ENCODE results near the gene SMAD3. TPM values are rescaled to one million over a fixed set of nuclear protein-coding genes. Genes with fewer than 3 reads are reported as not detected.

SMAD3 gene
- total and polyA plus RNA-seq, 10 of the 15 experiments (the other 5 are each of a cell fraction or from before 2014, with no cell fraction given) = 5.6 to 43.2 (median 16.0) TPM

DNA sequence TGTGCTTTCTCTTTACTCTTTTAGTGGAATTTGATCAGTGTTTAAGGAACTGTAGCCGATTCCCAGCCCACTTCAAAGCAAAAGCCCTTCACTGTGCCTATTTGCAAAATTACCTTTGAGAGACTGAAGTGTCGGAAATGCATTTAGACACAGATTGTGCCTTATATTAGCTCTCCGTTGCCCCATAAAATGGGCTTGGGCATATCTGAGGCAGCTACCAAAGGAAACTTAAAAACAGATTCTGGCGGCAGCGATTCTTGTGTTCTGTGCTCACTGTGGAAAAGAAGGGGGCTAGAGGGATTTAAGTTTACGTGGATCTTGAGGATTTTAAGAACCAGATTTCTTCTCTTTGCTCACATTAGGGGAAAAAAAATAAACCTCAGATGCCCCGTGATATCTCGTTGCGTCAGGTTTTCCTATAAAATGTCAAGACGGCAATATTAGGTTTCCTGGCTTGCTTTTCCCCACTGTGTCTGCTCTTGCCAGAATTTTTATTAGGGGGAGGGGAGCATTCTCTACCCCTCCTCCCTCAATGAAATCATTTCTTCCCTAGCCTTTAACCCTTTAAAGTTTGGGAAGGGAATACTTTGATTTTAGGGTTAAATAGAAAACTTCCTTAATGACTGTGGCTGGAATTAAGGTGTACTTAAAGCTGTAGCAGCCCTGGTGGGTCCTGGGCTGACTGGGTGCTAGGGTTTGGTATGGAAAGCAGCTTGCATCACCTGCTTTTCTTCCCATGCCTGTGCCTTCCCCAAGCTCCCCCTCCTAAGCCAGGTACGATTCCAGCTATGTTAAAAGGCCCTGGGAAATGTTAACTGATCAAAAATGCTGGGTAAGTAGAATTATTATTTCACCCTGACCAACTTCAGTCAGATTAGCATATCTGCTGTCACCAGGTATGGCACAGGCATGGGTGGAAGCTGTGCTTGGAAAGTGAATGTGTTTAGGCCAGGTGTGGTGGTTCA lies 73.8 kb downstream of the SMAD3 start (continued):
- TF ChIP-seq, protein P1, sequence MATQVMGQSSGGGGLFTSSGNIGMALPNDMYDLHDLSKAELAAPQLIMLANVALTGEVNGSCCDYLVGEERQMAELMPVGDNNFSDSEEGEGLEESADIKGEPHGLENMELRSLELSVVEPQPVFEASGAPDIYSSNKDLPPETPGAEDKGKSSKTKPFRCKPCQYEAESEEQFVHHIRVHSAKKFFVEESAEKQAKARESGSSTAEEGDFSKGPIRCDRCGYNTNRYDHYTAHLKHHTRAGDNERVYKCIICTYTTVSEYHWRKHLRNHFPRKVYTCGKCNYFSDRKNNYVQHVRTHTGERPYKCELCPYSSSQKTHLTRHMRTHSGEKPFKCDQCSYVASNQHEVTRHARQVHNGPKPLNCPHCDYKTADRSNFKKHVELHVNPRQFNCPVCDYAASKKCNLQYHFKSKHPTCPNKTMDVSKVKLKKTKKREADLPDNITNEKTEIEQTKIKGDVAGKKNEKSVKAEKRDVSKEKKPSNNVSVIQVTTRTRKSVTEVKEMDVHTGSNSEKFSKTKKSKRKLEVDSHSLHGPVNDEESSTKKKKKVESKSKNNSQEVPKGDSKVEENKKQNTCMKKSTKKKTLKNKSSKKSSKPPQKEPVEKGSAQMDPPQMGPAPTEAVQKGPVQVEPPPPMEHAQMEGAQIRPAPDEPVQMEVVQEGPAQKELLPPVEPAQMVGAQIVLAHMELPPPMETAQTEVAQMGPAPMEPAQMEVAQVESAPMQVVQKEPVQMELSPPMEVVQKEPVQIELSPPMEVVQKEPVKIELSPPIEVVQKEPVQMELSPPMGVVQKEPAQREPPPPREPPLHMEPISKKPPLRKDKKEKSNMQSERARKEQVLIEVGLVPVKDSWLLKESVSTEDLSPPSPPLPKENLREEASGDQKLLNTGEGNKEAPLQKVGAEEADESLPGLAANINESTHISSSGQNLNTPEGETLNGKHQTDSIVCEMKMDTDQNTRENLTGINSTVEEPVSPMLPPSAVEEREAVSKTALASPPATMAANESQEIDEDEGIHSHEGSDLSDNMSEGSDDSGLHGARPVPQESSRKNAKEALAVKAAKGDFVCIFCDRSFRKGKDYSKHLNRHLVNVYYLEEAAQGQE (IDR thresholded peaks at IDR 0.05; ENCODE audit: low read depth, low read length) = no peak
- TF ChIP-seq, protein P2, sequence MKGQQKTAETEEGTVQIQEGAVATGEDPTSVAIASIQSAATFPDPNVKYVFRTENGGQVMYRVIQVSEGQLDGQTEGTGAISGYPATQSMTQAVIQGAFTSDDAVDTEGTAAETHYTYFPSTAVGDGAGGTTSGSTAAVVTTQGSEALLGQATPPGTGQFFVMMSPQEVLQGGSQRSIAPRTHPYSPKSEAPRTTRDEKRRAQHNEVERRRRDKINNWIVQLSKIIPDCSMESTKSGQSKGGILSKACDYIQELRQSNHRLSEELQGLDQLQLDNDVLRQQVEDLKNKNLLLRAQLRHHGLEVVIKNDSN (IDR thresholded peaks at IDR 0.05; ENCODE audit: borderline replicate concordance, extremely low read length, insufficient read depth, low read depth, low read length) = no peak
- TF ChIP-seq PAX8 (IDR thresholded peaks at IDR 0.05) (no peak), RAD21 (IDR thresholded peaks at IDR 0.05; ENCODE audit: insufficient read depth, low read depth, low read length) (no peak), NRF1 (conservative IDR thresholded peaks at IDR 0.05; ENCODE audit: low read depth, low read length) (no peak)
